Spleen (tissue), 11 donors: Measurements from ENCODE around the gene TMPRSS2. TPM values are rescaled to one million over a fixed set of nuclear protein-coding genes. Genes with fewer than 3 reads are reported as not detected.
A peak's percentile ranks its signal among the peaks of the same experiment; 100 is the strongest.

Source experiments
- DNase-seq: peaks from one replicate; pipeline ENCODE4 v3.0.0-alpha.2; 2020
- H3K27ac ChIP-seq, 8 donors: fragments of 200-600 bp; sonication (generic) in 7 of 8; 1 replicate in 4 of 8; 2 replicates in 4 of 8; pipeline versions ENCODE4 v1.5.0 to v1.8.0; 2016 to 2021; ENCODE audit warnings: inconsistent platforms in 4 of 8, mild to moderate bottlenecking in 4 of 8, moderate library complexity in 1 of 8
- H3K27me3 ChIP-seq, 7 donors: fragments of 200-600 bp; sonication (generic) in 6 of 7; replicated peaks in 1 of 7; 1 replicate in 4 of 7; 2 replicates in 3 of 7; pipeline versions ENCODE4 v1.5.0 to v1.8.0; 2016 to 2021; ENCODE audit warnings: inconsistent platforms in 3 of 7, mild to moderate bottlenecking in 1 of 7
- H3K36me3 ChIP-seq, 6 donors: fragments of 200-600 bp; sonication (generic) in 5 of 6; 1 replicate in 4 of 6; 2 replicates in 2 of 6; pipeline versions ENCODE4 v1.5.0 to v1.8.0; 2016 to 2021; ENCODE audit warnings: inconsistent platforms in 2 of 6
- H3K4me1 ChIP-seq, 6 donors: fragments of 200-600 bp; sonication (generic) in 5 of 6; 1 replicate in 3 of 6; 2 replicates in 3 of 6; pipeline versions ENCODE4 v1.5.0 to v1.8.0; 2016 to 2021; ENCODE audit warnings: inconsistent platforms in 3 of 6
- H3K4me3 ChIP-seq, 8 donors: fragments of 200-600 bp; sonication (generic) in 7 of 8; 1 replicate in 4 of 8; 2 replicates in 4 of 8; pipeline versions ENCODE4 v1.5.0 to v1.8.0; 2016 to 2021; ENCODE audit warnings: inconsistent platforms in 4 of 8, mild to moderate bottlenecking in 4 of 8, moderate library complexity in 2 of 8
- H3K9me3 ChIP-seq, 8 donors: fragments of 200-600 bp; sonication (generic) in 7 of 8; 1 replicate in 4 of 8; 2 replicates in 4 of 8; pipeline versions ENCODE4 v1.5.0 to v1.8.0; 2016 to 2021; ENCODE audit warnings: inconsistent platforms in 4 of 8
- CTCF ChIP-seq, 11 experiments: fragments of 200-600 bp in 7 of 11; fragments of 450-650 bp in 4 of 11; sonication (generic) in 4 of 11; IDR thresholded peaks in 8 of 11; conservative IDR thresholded peaks in 3 of 11; 1 replicate in 7 of 11; 2 replicates in 4 of 11; pipeline versions ENCODE4 v1.4.0 to v1.8.0; 2016 to 2021; ENCODE audit warnings: antibody characterized with exemption in 11 of 11, inconsistent platforms in 4 of 11, mild to moderate bottlenecking in 1 of 11
- POLR2A ChIP-seq, 3 donors: fragments of 450-650 bp; IDR thresholded peaks; one replicate each; pipeline ENCODE4 v1.5.1; 2017; ENCODE audit warnings: antibody characterized with exemption in 3 of 3, mild to moderate bottlenecking in 1 of 3
- POLR2AphosphoS5 ChIP-seq, 3 donors: sonication (generic); formaldehyde crosslinking; IDR thresholded peaks; one replicate each; pipeline ENCODE4 v1.5.1; 2017; ENCODE audit warnings: antibody characterized with exemption in 3 of 3
- WGBS, 5 donors: extraction: QIAGEN DNeasy Blood & Tissue Kit in 3 of 5; methylation state at CpG; one replicate each; pipeline versions ENCODE4 v1.1.5 to v1.1.7; 2013 to 2018; 5-methylcytosine and 5-hydroxymethylcytosine counted together
- intact Hi-C: fragments of 100-400 bp; cut with DNase I; formaldehyde crosslinking; loops from one replicate; pipeline ENCODE4 v1.15.0; 2023; ENCODE audit warnings: low total_unique reads
- polyA plus RNA-seq, 3 donors: library from polyadenylated mRNA; stranded (reverse); fragments of 200-250 nt; gene quantifications; one replicate each; pipeline ENCODE4 v1.2.1, GENCODE V29; 2013
- total RNA-seq, 7 donors: library from RNA; depleted of rRNA in 3 of 7; stranded (reverse); fragments of >200 nt in 3 of 7; fragmentation: NEBNext Ultra II Directional in 4 of 7; extraction: Animal tissue kit (Norgen Biotek cat#: 25700) in 4 of 7; gene quantifications; one replicate each; pipeline versions ENCODE4 v1.1.0 to v1.2.1, GENCODE V29; 2016 to 2021
- donor health status: healthy with polysubstance abuse.
- donor health status: DM: no; HTN: no; CAD: no; lungs with moderate emphysema.
- donor health status: DM: no; HTN: no; CAD: no.
- donor health status: Bipolar disorder and iron deficiency.
- donor health status: healthy.
- donor health status: DM: no; HTN: no; CAD: no.
- donor health status: DM: yes; HTN: yes; CAD: no.

The TMPRSS2 gene
- total and polyA plus RNA-seq, 10 donors = 0.06 to 0.25 (median 0.10) TPM; not detected in 5

- Histone ChIP-seq H3K27me3 (no peaks in the 10 kb centered on the region), H3K4me1 (peaks cover 0 to 9% (median 0%) of the 10 kb centered on the region in 6 donors), H3K27ac (peak overlapping the region in 7 of 8 donors; percentile 38 to 77 (median 67)), H3K9me3 (no peaks in the 10 kb centered on the region), H3K4me3 (no peak overlapping the region), H3K36me3 (peaks cover 9 to 100% (median 88%) of the 10 kb centered on the region in 6 donors)
- TF ChIP-seq POLR2A (IDR thresholded peaks at IDR 0.05) = no peak
- TF ChIP-seq POLR2AphosphoS5 (IDR thresholded peaks at IDR 0.05) = peak; percentile 62 to 83 (median 79)
- peak; percentile 69 for DNase-seq
- intact Hi-C loops = no loop called here
- 65 to 83% (median 75%) methylated on average over 7 of the region's 7 CpGs for WGBS, 5 donors
Observed at GRCh38 chr21:41445465-41445862, 62.5 kb downstream of the TMPRSS2 start.

- 80 to 86% (median 81%) methylated on average over 13 of the region's 13 CpGs for WGBS, 5 donors
- Histone ChIP-seq H3K36me3 (peaks cover 9 to 100% (median 87%) of the 10 kb centered on the region in 6 donors), H3K4me1 (peaks cover 0 to 9% (median 0%) of the 10 kb centered on the region in 6 donors), H3K9me3 (no peaks in the 10 kb centered on the region), H3K27ac (peak overlapping the region in 7 of 8 donors; percentile 35 to 77 (median 67)), H3K27me3 (no peaks in the 10 kb centered on the region), H3K4me3 (no peak overlapping the region)
- intact Hi-C loops = no loop called here
- peak; percentile 39 for DNase-seq
- no peak for TF ChIP-seq CTCF (IDR thresholded peaks at IDR 0.05 in 8 of 11, conservative IDR thresholded peaks at IDR 0.05 in 3 of 11)
- TF ChIP-seq POLR2AphosphoS5 (IDR thresholded peaks at IDR 0.05) = no peak
- no peak for TF ChIP-seq POLR2A (IDR thresholded peaks at IDR 0.05)
Observed at GRCh38 chr21:41444703-41445464, 63.1 kb downstream of the TMPRSS2 start.

- H3K36me3 ChIP-seq = peaks cover 9 to 100% (median 90%) of the 10 kb centered on the region in 6 donors
- 88 to 96% (median 93%) methylated on average over 7 of the region's 7 CpGs for WGBS, 5 donors
- TF ChIP-seq POLR2AphosphoS5 (IDR thresholded peaks at IDR 0.05) (no peak), POLR2A (IDR thresholded peaks at IDR 0.05) (no peak), CTCF (IDR thresholded peaks at IDR 0.05 in 8 of 11, conservative IDR thresholded peaks at IDR 0.05 in 3 of 11) (no peak)
- no peak overlapping the region for H3K4me3 ChIP-seq
- DNase-seq = peak; percentile 19
- no peaks in the 10 kb centered on the region for H3K27me3 ChIP-seq
- peak overlapping the region in 4 of 8 donors; percentile 43 to 73 (median 48) for H3K27ac ChIP-seq
- peaks cover 0 to 9% (median 0%) of the 10 kb centered on the region in 6 donors for H3K4me1 ChIP-seq
- intact Hi-C loops = no loop called here
- H3K9me3 ChIP-seq = no peaks in the 10 kb centered on the region
Observed at GRCh38 chr21:41443562-41443961, 64.4 kb downstream of the TMPRSS2 start.

GRCh38 chr21:41442481-41443186, 65.3 kb downstream of the TMPRSS2 start:
- intact Hi-C loops = no loop called here
- H3K36me3 ChIP-seq = peaks cover 9 to 100% (median 94%) of the 10 kb centered on the region in 6 donors
- H3K27me3 ChIP-seq = no peaks in the 10 kb centered on the region
- H3K4me3 ChIP-seq = no peak overlapping the region
- WGBS, 5 donors = 95 to 97% (median 96%) methylated on average over 2 of the region's 2 CpGs
- no peaks in the 10 kb centered on the region for H3K9me3 ChIP-seq
- TF ChIP-seq CTCF (IDR thresholded peaks at IDR 0.05 in 8 of 11, conservative IDR thresholded peaks at IDR 0.05 in 3 of 11) (no peak), POLR2A (IDR thresholded peaks at IDR 0.05) (no peak), POLR2AphosphoS5 (IDR thresholded peaks at IDR 0.05) (no peak)
- H3K27ac ChIP-seq = peak overlapping the region in 6 of 8 donors; percentile 23 to 73 (median 43)
- no peak for DNase-seq
- H3K4me1 ChIP-seq = peaks cover 0 to 9% (median 0%) of the 10 kb centered on the region in 6 donors
